Mammary epithelial cell (primary cell): ENCODE data around the gene ZCCHC14.

Source experiments
- CTCF ChIP-seq, 2 donors: IDR thresholded peaks in 1 of 2; conservative IDR thresholded peaks in 1 of 2; 2 replicates each; pipeline ENCODE4 v1.5.1; 2011 to 2012; ENCODE audit warnings: inconsistent platforms in 2 of 2, low read length in 2 of 2, mild to moderate bottlenecking in 2 of 2, control low read depth in 1 of 2, low read depth in 1 of 2; ENCODE audit not compliant: insufficient read depth in 1 of 2; ENCODE audit errors: extremely low read depth in 1 of 2
- EZH2 ChIP-seq: IDR thresholded peaks from 2 replicates; pipeline ENCODE4 v1.6.1; 2012; ENCODE audit warnings: low read length, inconsistent platforms, borderline replicate concordance

- TF ChIP-seq EZH2 (no peak), CTCF (conservative IDR thresholded peaks at IDR 0.05 in 1 of 2, IDR thresholded peaks at IDR 0.05 in 1 of 2; ENCODE audit: extremely low read depth in 1 of 2, insufficient read depth in 1 of 2, low read depth in 1 of 2, low read length in 2 of 2) (no peak)
These were observed 125.3 kb downstream of the ZCCHC14 start for GRCh38 chr16:87367529-87367928.
